Thymus (tissue), 11 donors: Measurements from ENCODE around the gene PRELID1. TPM values are rescaled to one million over a fixed set of nuclear protein-coding genes. Genes with fewer than 3 reads are reported as not detected.
A peak's percentile ranks its signal among the peaks of the same experiment; 100 is the strongest.

Experiments
- DNase-seq, 9 donors: peaks; one replicate each; pipeline ENCODE4 v3.0.0-alpha.2; 2013; ENCODE audit warnings: low spot score in 9 of 9, low read depth in 6 of 9, missing footprints in 1 of 9
- H3K27ac ChIP-seq, 2 donors: one replicate each; pipeline ENCODE4 v1.5.1; 2013; ENCODE audit warnings: control low read depth in 1 of 2, low read depth in 1 of 2, low read length in 1 of 2, mild to moderate bottlenecking in 1 of 2, moderate library complexity in 1 of 2
- H3K27me3 ChIP-seq, 2 donors: one replicate each; pipeline ENCODE4 v1.5.1; 2013; ENCODE audit warnings: low read length in 1 of 2; ENCODE audit not compliant: control insufficient read depth in 2 of 2, insufficient read depth in 1 of 2
- H3K36me3 ChIP-seq, 2 donors: one replicate each; pipeline ENCODE4 v1.5.1; 2013; ENCODE audit warnings: low read length in 1 of 2, mild to moderate bottlenecking in 1 of 2, moderate library complexity in 1 of 2; ENCODE audit not compliant: control insufficient read depth in 2 of 2, insufficient read depth in 2 of 2
- H3K4me1 ChIP-seq, 2 donors: one replicate each; pipeline ENCODE4 v1.5.1; 2013; ENCODE audit warnings: low read length in 2 of 2; ENCODE audit not compliant: control insufficient read depth in 2 of 2, insufficient read depth in 2 of 2
- H3K4me3 ChIP-seq, 2 donors: one replicate each; pipeline ENCODE4 v1.5.1; 2013; ENCODE audit warnings: low read length in 2 of 2, control low read depth in 1 of 2, mild to moderate bottlenecking in 1 of 2
- H3K9me3 ChIP-seq, 2 donors: one replicate each; pipeline ENCODE4 v1.5.1; 2013; ENCODE audit warnings: low read length in 1 of 2, mild to moderate bottlenecking in 1 of 2; ENCODE audit not compliant: control insufficient read depth in 2 of 2, insufficient read depth in 1 of 2
- WGBS: extraction: QIAGEN DNeasy Blood & Tissue Kit; methylation state at CpG from one replicate; pipeline ENCODE4 v1.1.7; 2013; 5-methylcytosine and 5-hydroxymethylcytosine counted together
- polyA plus RNA-seq: library from polyadenylated mRNA; stranded (reverse); fragments of 200-250 nt; gene quantifications from one replicate; pipeline ENCODE4 v1.2.3, GENCODE V29; 2013
- total RNA-seq: library from RNA; stranded (reverse); fragments of 120-200 nt; gene quantifications from one replicate; pipeline ENCODE4 v1.2.4, GENCODE V29; 2013
- donor health status: healthy.

PRELID1 gene
- total and polyA plus RNA-seq, 2 donors = 79.1 to 105 TPM

GRCh38 chr5:177309351-177310191 is 6.0 kb downstream of the PRELID1 start:
- WGBS = 78% methylated on average over 10 of the region's 10 CpGs
- no peaks in the 10 kb centered on the region for H3K9me3 ChIP-seq
- H3K27ac ChIP-seq = peak overlapping the region in 1 of 2 donors; percentile 40
- peaks cover 29 to 59% of the 10 kb centered on the region in 2 donors for H3K4me1 ChIP-seq
- H3K36me3 ChIP-seq = peaks cover 28 to 55% of the 10 kb centered on the region in 2 donors
- no peaks in the 10 kb centered on the region for H3K27me3 ChIP-seq
- peak overlapping the region; percentile 45 to 81 for H3K4me3 ChIP-seq
- peak in 4 of 9 donors; percentile 46 to 76 (median 68) for DNase-seq

GRCh38 chr5:177310332-177310731 is 6.7 kb downstream of the PRELID1 start:
- no peaks in the 10 kb centered on the region for H3K27me3 ChIP-seq
- no peak for DNase-seq
- H3K27ac ChIP-seq = peak overlapping the region in 1 of 2 donors; percentile 40
- H3K4me3 ChIP-seq = peak overlapping the region; percentile 45 to 81
- 97% methylated on average over 13 of the region's 13 CpGs for WGBS
- H3K9me3 ChIP-seq = no peaks in the 10 kb centered on the region
- H3K4me1 ChIP-seq = peaks cover 26 to 51% of the 10 kb centered on the region in 2 donors
- peaks cover 28 to 52% of the 10 kb centered on the region in 2 donors for H3K36me3 ChIP-seq

GRCh38 chr5:177310757-177311391 is 7.3 kb downstream of the PRELID1 start:
- no peaks in the 10 kb centered on the region for H3K9me3 ChIP-seq
- peak in 5 of 9 donors; percentile 49 to 81 (median 61) for DNase-seq
- H3K36me3 ChIP-seq = peaks cover 26 to 47% of the 10 kb centered on the region in 2 donors
- WGBS = 12% methylated on average over 20 of the region's 20 CpGs
- peaks cover 26 to 47% of the 10 kb centered on the region in 2 donors for H3K4me1 ChIP-seq
- no peaks in the 10 kb centered on the region for H3K27me3 ChIP-seq
- H3K4me3 ChIP-seq = peak overlapping the region; percentile 45 to 81
- H3K27ac ChIP-seq = peak overlapping the region in 1 of 2 donors; percentile 45

GRCh38 chr5:177311392-177311722 is 7.8 kb downstream of the PRELID1 start:
- Histone ChIP-seq H3K4me3 (peak overlapping the region; percentile 45 to 81), H3K36me3 (peaks cover 21 to 42% of the 10 kb centered on the region in 2 donors), H3K9me3 (no peaks in the 10 kb centered on the region), H3K27me3 (no peaks in the 10 kb centered on the region), H3K4me1 (peaks cover 26 to 47% of the 10 kb centered on the region in 2 donors), H3K27ac (peak overlapping the region; percentile 33 to 82)
- WGBS = 1% methylated on average over 23 of the region's 23 CpGs
- DNase-seq = no peak

GRCh38 chr5:177311723-177312648 is 8.4 kb downstream of the PRELID1 start, which contains the start of gene MXD3:
Gene MXD3, minus strand, starts transcription at chr5:177311898. Its CDS starts 68 bp downstream, at chr5:177311830.
- Histone ChIP-seq H3K4me3 (peak within 1 kb of the TSS; percentile 45 to 81), H3K36me3 (peaks cover 15 to 37% of the 10 kb centered on the region in 2 donors), H3K27ac (peak within 1 kb of the TSS; percentile 33 to 86), H3K4me1 (peaks cover 26 to 47% of the 10 kb centered on the region in 2 donors), H3K9me3 (no peaks in the 10 kb centered on the region), H3K27me3 (no peaks in the 10 kb centered on the region)
- WGBS = under 1% methylated on average over 78 of the region's 78 CpGs
- peak; percentile 77 to 97 (median 91) for DNase-seq

GRCh38 chr5:177312649-177313181 is 9.1 kb downstream of the PRELID1 start:
- H3K9me3 ChIP-seq = no peaks in the 10 kb centered on the region
- WGBS = 3% methylated on average over 19 of the region's 19 CpGs

GRCh38 chr5:177313561-177314259 is 10.1 kb downstream of the PRELID1 start:
- no peak overlapping the region for H3K27ac ChIP-seq
- WGBS = 94% methylated on average over 15 of the region's 15 CpGs
- no peaks in the 10 kb centered on the region for H3K9me3 ChIP-seq
- no peak overlapping the region for H3K4me3 ChIP-seq
- H3K36me3 ChIP-seq = peaks cover 4 to 25% of the 10 kb centered on the region in 2 donors
- H3K4me1 ChIP-seq = peaks cover 26 to 46% of the 10 kb centered on the region in 2 donors
- H3K27me3 ChIP-seq = no peaks in the 10 kb centered on the region
- DNase-seq = no peak

More at GRCh38 chr5:177312649-177313181, 9.1 kb downstream of the PRELID1 start:
- peak overlapping the region in 1 of 2 donors; percentile 85 for H3K27ac ChIP-seq
- H3K4me1 ChIP-seq = peaks cover 26 to 47% of the 10 kb centered on the region in 2 donors
- peak in 4 of 9 donors; percentile 48 to 77 (median 56) for DNase-seq
- H3K4me3 ChIP-seq = peak overlapping the region; percentile 45 to 81
- H3K27me3 ChIP-seq = no peaks in the 10 kb centered on the region
- peaks cover 8 to 35% of the 10 kb centered on the region in 2 donors for H3K36me3 ChIP-seq
